IPS-18a (cell line): ENCODE results near the gene S100A2.

ENCODE experiments used
- H3K27ac ChIP-seq: one replicate; pipeline ENCODE4 v1.5.1; 2013; ENCODE audit warnings: low read length
- H3K27me3 ChIP-seq: one replicate; pipeline ENCODE4 v1.6.1; 2013; ENCODE audit warnings: mild to moderate bottlenecking, low read length; ENCODE audit not compliant: control insufficient read depth, insufficient read depth
- H3K36me3 ChIP-seq: one replicate; pipeline ENCODE4 v1.6.1; 2013; ENCODE audit warnings: low read depth, low read length; ENCODE audit not compliant: control insufficient read depth
- H3K4me1 ChIP-seq: one replicate; pipeline ENCODE4 v1.6.1; 2013; ENCODE audit warnings: low read depth, low read length; ENCODE audit not compliant: control insufficient read depth
- H3K4me3 ChIP-seq: one replicate; pipeline ENCODE4 v1.5.1; 2013; ENCODE audit warnings: low read length
- H3K9ac ChIP-seq: one replicate; pipeline ENCODE4 v1.6.1; 2013; ENCODE audit warnings: mild to moderate bottlenecking, low read length, moderate library complexity
- H3K9me3 ChIP-seq: one replicate; pipeline ENCODE4 v1.6.1; 2013; ENCODE audit warnings: low read depth, low read length; ENCODE audit not compliant: control insufficient read depth

The S100A2 gene

DNA sequence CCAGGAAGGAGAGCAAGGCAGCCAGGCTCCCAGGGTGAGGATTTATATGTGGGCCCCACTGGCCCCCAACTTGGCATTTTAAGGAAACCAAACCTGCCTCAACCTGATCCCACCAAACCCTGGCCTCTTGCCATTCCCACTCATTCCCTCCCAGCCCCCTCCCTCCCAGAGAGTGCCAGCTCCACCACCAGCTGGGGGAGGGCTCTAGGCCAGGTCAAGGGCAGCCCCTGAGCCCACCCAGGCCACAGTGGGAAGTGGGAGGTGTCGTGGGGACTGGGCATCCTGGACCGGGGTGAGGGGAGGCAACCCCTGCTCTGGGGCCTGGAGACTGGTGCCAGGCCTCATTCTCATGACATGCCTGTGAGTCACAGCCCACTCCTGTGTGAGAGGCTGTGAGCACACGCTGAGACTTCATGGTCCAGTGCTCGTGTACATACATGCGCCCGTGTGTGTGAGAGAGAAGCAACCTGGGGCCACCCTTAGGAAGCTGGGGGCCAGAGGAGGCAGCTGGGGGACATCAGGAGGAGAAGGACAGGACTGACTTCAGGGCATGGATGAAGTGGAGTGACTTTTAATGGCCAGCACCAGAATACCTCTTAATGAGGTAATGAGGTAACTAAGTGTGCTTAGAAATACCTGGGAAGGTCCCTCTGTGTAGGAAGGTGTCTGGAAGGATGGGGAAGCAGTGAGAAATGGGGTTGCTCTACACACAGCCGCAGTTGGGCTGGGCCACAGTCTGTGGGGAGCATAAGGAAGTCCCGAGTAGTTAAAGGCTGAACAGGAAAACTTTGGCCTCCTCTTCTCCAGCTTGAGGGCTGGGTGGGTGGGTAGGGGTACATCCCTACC lies at the start of gene S100A2:
Gene S100A2, minus strand, starts transcription at position 316 of the 846 bp plus-strand sequence. CDS start 1,967 bp downstream, outside the sequence.
- H3K36me3 ChIP-seq = no peaks in the 10 kb centered on the region
- no peaks in the 10 kb centered on the region for H3K27me3 ChIP-seq
- H3K9me3 ChIP-seq = no peaks in the 10 kb centered on the region
- H3K4me1 ChIP-seq = peaks cover 25% of the 10 kb centered on the region
- peak within 1 kb of the TSS; percentile 2 for H3K9ac ChIP-seq
- H3K4me3 ChIP-seq = no peak within 1 kb of the TSS
- no peak within 1 kb of the TSS for H3K27ac ChIP-seq

GRCh38 chr1:153615406-153615805 lies 49.8 kb upstream of the S100A2 start:
- Histone ChIP-seq H3K4me1 (peaks cover 14% of the 10 kb centered on the region), H3K27ac (no peak overlapping the region), H3K9me3 (no peaks in the 10 kb centered on the region), H3K27me3 (no peaks in the 10 kb centered on the region), H3K9ac (no peak overlapping the region), H3K36me3 (peaks cover 5% of the 10 kb centered on the region), H3K4me3 (no peak overlapping the region)

DNA sequence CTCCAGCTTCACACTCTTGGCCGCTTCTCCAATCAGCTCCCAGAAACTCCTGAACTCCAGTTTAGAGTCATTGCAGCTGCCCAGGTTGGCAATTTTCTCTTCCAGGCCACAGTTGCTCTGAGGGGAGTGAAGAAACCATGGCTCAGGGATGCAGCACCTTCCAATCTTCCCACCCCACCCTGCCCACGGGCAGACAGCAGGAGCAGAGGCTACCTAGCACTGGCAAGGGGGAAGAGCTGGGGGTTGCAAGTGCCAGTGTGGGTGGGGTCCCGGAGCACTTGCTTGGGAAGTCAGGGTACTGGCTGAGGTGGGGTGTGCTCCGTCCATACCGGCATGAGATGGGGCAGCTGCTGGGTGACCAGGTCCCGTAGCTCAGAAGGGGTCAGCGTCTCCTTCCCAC lies 49.3 kb upstream of the S100A2 start:
- Histone ChIP-seq H3K9ac (no peak overlapping the region), H3K4me3 (no peak overlapping the region), H3K27ac (no peak overlapping the region), H3K9me3 (no peaks in the 10 kb centered on the region), H3K36me3 (peaks cover 5% of the 10 kb centered on the region), H3K4me1 (peaks cover 14% of the 10 kb centered on the region), H3K27me3 (no peaks in the 10 kb centered on the region)

DNA sequence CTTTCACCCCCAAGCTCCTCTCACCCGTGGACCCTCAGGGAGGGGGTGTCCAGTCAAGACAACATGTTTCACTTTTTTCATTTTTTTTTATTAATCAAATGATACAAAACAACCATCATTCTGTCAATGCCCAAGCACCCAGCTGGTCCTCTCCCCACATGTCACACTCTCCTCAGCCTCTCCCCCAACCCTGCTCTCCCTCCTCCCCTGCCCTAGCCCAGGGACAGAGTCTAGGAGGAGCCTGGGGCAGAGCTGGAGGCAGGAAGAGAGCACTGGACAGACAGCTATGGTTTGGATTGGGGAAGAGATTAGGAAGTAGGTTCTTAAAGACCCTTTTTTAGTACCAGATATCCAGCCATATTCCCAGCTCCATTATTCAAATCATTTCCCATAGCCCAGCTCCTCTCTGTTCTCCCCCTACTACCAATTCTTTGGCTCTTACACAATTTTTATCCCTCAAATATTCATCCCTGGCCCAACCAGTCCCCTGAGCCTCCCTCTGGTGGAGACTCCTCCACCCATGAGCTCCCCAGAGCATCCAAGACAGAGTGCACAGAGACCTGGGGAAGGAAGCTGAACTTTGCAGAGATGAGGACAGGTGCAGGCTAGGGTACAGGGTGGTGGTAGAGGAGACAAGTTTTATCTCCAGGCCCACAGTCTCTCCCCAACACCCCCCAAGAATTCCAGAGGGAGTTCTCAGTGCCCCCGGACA lies 48.7 kb upstream of the S100A2 start:
- Histone ChIP-seq H3K27me3 (no peaks in the 10 kb centered on the region), H3K9ac (no peak overlapping the region), H3K9me3 (no peaks in the 10 kb centered on the region), H3K36me3 (peaks cover 5% of the 10 kb centered on the region), H3K27ac (no peak overlapping the region), H3K4me1 (peaks cover 17% of the 10 kb centered on the region), H3K4me3 (no peak overlapping the region)

GRCh38 chr1:153613406-153613805 lies 47.8 kb upstream of the S100A2 start:
- no peak overlapping the region for H3K27ac ChIP-seq
- peaks cover 27% of the 10 kb centered on the region for H3K4me1 ChIP-seq
- no peaks in the 10 kb centered on the region for H3K27me3 ChIP-seq
- H3K36me3 ChIP-seq = no peaks in the 10 kb centered on the region
- H3K9me3 ChIP-seq = no peaks in the 10 kb centered on the region
- no peak overlapping the region for H3K4me3 ChIP-seq
- no peak overlapping the region for H3K9ac ChIP-seq

- Histone ChIP-seq H3K27me3 (no peaks in the 10 kb centered on the region), H3K4me1 (peaks cover 28% of the 10 kb centered on the region), H3K9ac (peak within 1 kb of the TSS; percentile 6), H3K27ac (no peak within 1 kb of the TSS), H3K9me3 (no peaks in the 10 kb centered on the region), H3K36me3 (no peaks in the 10 kb centered on the region), H3K4me3 (peak within 1 kb of the TSS; percentile 48)
Measured at GRCh38 chr1:153612755-153613331, 47.2 kb upstream of the S100A2 start, which contains the start of gene S100A16. S100A16 (minus strand) TSS chr1:153613137; CDS start chr1:153608151, 4,986 bp downstream.

DNA sequence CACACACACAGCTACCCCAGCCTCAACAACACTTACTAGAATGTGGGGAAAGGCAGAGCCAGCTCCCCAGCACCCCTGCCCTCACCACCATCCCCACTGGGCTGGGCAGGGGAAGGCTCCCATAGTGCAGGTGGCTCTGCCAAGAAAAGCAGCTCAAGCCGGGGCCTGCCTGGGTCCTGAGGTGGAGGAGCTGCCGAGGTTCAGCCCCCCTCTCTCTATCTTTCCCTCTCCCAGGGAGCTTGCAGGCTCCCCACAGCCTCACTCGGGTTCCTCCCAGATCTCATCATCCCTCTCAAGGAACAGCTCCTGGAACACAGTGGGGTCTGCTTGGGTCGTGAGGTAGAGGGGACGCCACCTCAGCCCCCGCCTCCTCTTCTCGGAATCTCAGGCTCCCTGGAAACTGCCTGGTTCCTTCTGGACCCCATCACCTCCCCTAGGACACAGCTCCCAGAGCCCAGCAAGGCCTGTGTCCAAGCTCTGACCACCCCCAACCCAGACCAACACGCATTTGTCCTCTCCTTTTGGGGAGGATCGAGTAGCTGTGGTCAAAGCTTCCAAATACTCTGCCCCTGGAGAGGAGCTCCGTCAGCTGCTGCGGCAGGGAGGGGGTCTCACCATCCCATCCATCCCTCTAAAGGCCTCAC lies 46.6 kb upstream of the S100A2 start:
- H3K4me1 ChIP-seq = peaks cover 28% of the 10 kb centered on the region
- H3K9me3 ChIP-seq = no peaks in the 10 kb centered on the region
- H3K4me3 ChIP-seq = peak overlapping the region; percentile 48
- H3K27me3 ChIP-seq = no peaks in the 10 kb centered on the region
- no peaks in the 10 kb centered on the region for H3K36me3 ChIP-seq
- peak overlapping the region; percentile 6 for H3K9ac ChIP-seq
- no peak overlapping the region for H3K27ac ChIP-seq

DNA sequence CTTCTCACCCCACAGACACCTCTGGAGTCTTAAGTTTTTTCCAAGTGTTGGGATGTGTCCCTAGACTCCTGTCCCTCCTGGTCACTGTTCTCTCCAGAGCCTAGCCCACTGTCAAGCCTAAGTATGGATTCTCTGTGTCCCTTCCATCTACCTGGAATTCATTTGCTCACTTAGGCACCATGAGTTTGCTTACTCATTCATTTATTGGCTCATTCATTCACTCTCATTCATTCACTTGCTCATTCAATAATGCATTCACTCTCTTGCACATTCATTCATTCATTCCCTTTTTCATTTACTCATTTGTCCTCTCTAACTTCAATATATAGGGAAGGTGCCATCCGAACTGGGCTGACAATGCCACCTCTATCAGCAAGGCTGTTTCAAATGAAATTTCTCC lies 45.7 kb upstream of the S100A2 start:
- Histone ChIP-seq H3K4me1 (peaks cover 28% of the 10 kb centered on the region), H3K36me3 (no peaks in the 10 kb centered on the region), H3K27ac (no peak overlapping the region), H3K9ac (no peak overlapping the region), H3K27me3 (no peaks in the 10 kb centered on the region), H3K4me3 (no peak overlapping the region), H3K9me3 (no peaks in the 10 kb centered on the region)

- no peak overlapping the region for H3K4me3 ChIP-seq
- H3K27me3 ChIP-seq = no peaks in the 10 kb centered on the region
- H3K36me3 ChIP-seq = no peaks in the 10 kb centered on the region
- no peak overlapping the region for H3K27ac ChIP-seq
- no peaks in the 10 kb centered on the region for H3K9me3 ChIP-seq
- H3K9ac ChIP-seq = no peak overlapping the region
- H3K4me1 ChIP-seq = peaks cover 28% of the 10 kb centered on the region
Measured at GRCh38 chr1:153610811-153611301, 45.2 kb upstream of the S100A2 start.

DNA sequence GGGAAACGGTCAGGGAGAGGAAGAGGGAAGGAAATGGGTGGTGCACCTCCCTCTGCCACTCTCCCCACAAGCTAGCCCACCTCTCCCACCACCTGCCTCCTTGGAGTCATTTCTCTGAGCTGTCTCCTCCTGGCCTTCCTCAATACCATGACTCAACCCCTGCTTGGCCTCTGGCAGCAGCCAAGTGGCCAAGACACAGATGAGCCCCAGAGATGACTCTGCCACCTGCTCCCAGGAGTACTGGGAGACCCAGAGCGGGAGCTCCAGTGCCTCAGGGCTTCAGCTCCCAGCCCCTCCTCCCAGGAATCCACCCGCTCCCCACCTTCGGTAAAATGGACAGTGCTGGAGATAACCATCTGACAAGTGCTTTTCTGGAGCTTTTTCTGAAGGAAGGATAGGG lies 44.7 kb upstream of the S100A2 start:
- Histone ChIP-seq H3K36me3 (no peaks in the 10 kb centered on the region), H3K27ac (no peak overlapping the region), H3K4me1 (peaks cover 28% of the 10 kb centered on the region), H3K9me3 (no peaks in the 10 kb centered on the region), H3K9ac (no peak overlapping the region), H3K4me3 (no peak overlapping the region), H3K27me3 (no peaks in the 10 kb centered on the region)

DNA sequence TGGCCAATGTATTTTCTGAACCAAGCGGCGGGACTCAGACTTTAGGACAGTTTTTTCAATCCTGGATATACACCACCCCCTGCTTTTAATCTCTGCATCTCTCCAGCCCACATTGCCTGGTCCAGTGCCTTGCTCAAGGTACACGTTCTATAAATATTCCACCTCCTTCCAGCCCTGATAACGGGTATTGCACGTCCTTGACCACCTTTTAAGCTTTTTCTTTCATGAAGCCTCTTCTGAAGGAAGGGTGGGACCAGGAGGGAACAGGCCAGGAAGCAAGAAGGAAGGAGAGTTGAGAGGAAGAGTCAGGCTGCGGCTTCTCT lies 43.9 kb upstream of the S100A2 start:
- no peaks in the 10 kb centered on the region for H3K9me3 ChIP-seq
- H3K9ac ChIP-seq = no peak overlapping the region
- no peak overlapping the region for H3K27ac ChIP-seq
- no peaks in the 10 kb centered on the region for H3K36me3 ChIP-seq
- no peaks in the 10 kb centered on the region for H3K27me3 ChIP-seq
- H3K4me1 ChIP-seq = peaks cover 28% of the 10 kb centered on the region
- no peak overlapping the region for H3K4me3 ChIP-seq
